H1 (cell line): ENCODE results near the gene SRPX2. TPM values are rescaled to one million over a fixed set of nuclear protein-coding genes. Genes with fewer than 3 reads are reported as not detected.

ENCODE experiments used
- CTCF ChIA-PET: fragments of 300-600 bp; sonication (Branson Sonifier 250); formaldehyde crosslinking; loops from one replicate; lab custom pipeline; 2021; ENCODE audit not compliant: partially characterized antibody; lab: Charles Lee
- POLR2A ChIA-PET: fragments of 300-600 bp; sonication (Branson Sonifier 250); formaldehyde crosslinking; loops from one replicate; lab custom pipeline; 2021; ENCODE audit warnings: inconsistent platforms; ENCODE audit not compliant: partially characterized antibody; lab: Charles Lee
- DNase-seq, 2 experiments: peaks; one replicate each; pipeline versions ENCODE4 v3.0.0 to v3.0.0-alpha.2; 2010 to 2022; ENCODE audit warnings: low spot score in 2 of 2, low read depth in 1 of 2, mixed read lengths in 1 of 2
- FAIRE-seq: peaks from 2 replicates; lab custom pipeline; 2011; peaks lifted over from hg19 to GRCh38; lab: Jason Lieb, UNC
- H2AFZ ChIP-seq: 2 replicates; pipeline ENCODE4 v1.8.1; 2012; ENCODE audit warnings: low read length, inconsistent platforms
- H2AK5ac ChIP-seq: 2 replicates; pipeline ENCODE4 v1.6.1; 2013; ENCODE audit warnings: low read depth, low read length
- H2BK120ac ChIP-seq: replicated peaks from 2 replicates; pipeline ENCODE3; 2013; ENCODE audit warnings: low read depth, low read length, inconsistent platforms
- H2BK12ac ChIP-seq: 2 replicates; pipeline ENCODE4 v1.6.1; 2013; ENCODE audit warnings: low read depth, low read length
- H2BK15ac ChIP-seq: 2 replicates; pipeline ENCODE4 v1.6.1; 2013; ENCODE audit warnings: low read length
- H2BK20ac ChIP-seq: 2 replicates; pipeline ENCODE4 v1.6.1; 2013; ENCODE audit warnings: low read length
- H2BK5ac ChIP-seq: 2 replicates; pipeline ENCODE4 v1.6.1; 2013; ENCODE audit warnings: low read depth, low read length
- H3K14ac ChIP-seq: 2 replicates; pipeline ENCODE4 v1.6.1; 2013; ENCODE audit warnings: inconsistent platforms; ENCODE audit not compliant: insufficient read length
- H3K18ac ChIP-seq: 2 replicates; pipeline ENCODE4 v1.6.1; 2013; ENCODE audit warnings: low read length; ENCODE audit errors: extremely low read depth
- H3K23ac ChIP-seq: 2 replicates; pipeline ENCODE4 v1.6.1; 2013; ENCODE audit warnings: inconsistent platforms; ENCODE audit not compliant: insufficient read length
- H3K23me2 ChIP-seq: 2 replicates; pipeline ENCODE4 v1.6.1; 2013; ENCODE audit warnings: low read depth, low read length
- H3K27ac ChIP-seq: 2 replicates; pipeline ENCODE4 v1.6.1; 2011; ENCODE audit warnings: low read depth, low read length, inconsistent platforms
- H3K27me3 ChIP-seq, 4 experiments: replicated peaks in 1 of 4; 1 replicate in 1 of 4; 2 replicates in 3 of 4; pipeline versions ENCODE4 v1.6.1 to v1.8.1; 2011 to 2013; ENCODE audit warnings: low read length in 3 of 4, mild to moderate bottlenecking in 3 of 4, inconsistent platforms in 2 of 4, mixed read lengths in 2 of 4, moderate library complexity in 1 of 4; ENCODE audit not compliant: control insufficient read depth in 3 of 4, insufficient read depth in 3 of 4; ENCODE audit errors: extremely low read depth in 1 of 4
- H3K36me3 ChIP-seq, 4 experiments: 2 replicates each; pipeline versions ENCODE4 v1.6.1 to v1.8.1; 2011 to 2013; ENCODE audit warnings: mild to moderate bottlenecking in 4 of 4, low read length in 3 of 4, moderate library complexity in 2 of 4, control low read depth in 1 of 4, inconsistent platforms in 1 of 4; ENCODE audit not compliant: insufficient read depth in 4 of 4, control insufficient read depth in 2 of 4
- H3K4ac ChIP-seq: replicated peaks from 2 replicates; pipeline ENCODE3; 2013; ENCODE audit warnings: low read length, low read depth, mixed read lengths, inconsistent platforms; ENCODE audit not compliant: insufficient read length
- H3K4me1 ChIP-seq, 4 experiments: replicated peaks in 1 of 4; 1 replicate in 1 of 4; 2 replicates in 3 of 4; pipeline versions ENCODE4 v1.6.1 to v1.8.1; 2011 to 2013; ENCODE audit warnings: low read length in 3 of 4, inconsistent platforms in 2 of 4, mixed read lengths in 1 of 4; ENCODE audit not compliant: insufficient read depth in 4 of 4, control insufficient read depth in 3 of 4
- H3K4me2 ChIP-seq, 2 experiments: 2 replicates each; pipeline versions ENCODE4 v1.6.1 to v1.8.1; 2011 to 2013; ENCODE audit warnings: low read depth in 2 of 2, low read length in 2 of 2, control low read depth in 1 of 2, inconsistent platforms in 1 of 2, mild to moderate bottlenecking in 1 of 2; ENCODE audit not compliant: insufficient read depth in 1 of 2
- H3K4me3 ChIP-seq, 4 experiments: fragments of 200-600, 300-600 bp in 1 of 4; sonication (generic), shearing (Covaris generic), sonication (Bioruptor Twin) in 1 of 4; 2 replicates each; pipeline versions ENCODE4 v1.5.1 to v1.8.1; 2011 to 2016; ENCODE audit warnings: low read length in 4 of 4, low read depth in 3 of 4, control low read depth in 2 of 4, inconsistent platforms in 2 of 4, mild to moderate bottlenecking in 2 of 4, mixed read lengths in 1 of 4, moderate library complexity in 1 of 4; ENCODE audit not compliant: insufficient read depth in 2 of 4; ENCODE audit errors: extremely low read depth in 1 of 4
- H3K56ac ChIP-seq: replicated peaks from 2 replicates; pipeline ENCODE3; 2013; ENCODE audit warnings: low read depth, mild to moderate bottlenecking, mixed read lengths, low read length, inconsistent platforms; ENCODE audit not compliant: insufficient read length
- H3K79me1 ChIP-seq: 2 replicates; pipeline ENCODE4 v1.6.1; 2013; ENCODE audit warnings: low read depth, low read length, control low read depth
- H3K79me2 ChIP-seq, 2 experiments: 2 replicates each; pipeline versions ENCODE4 v1.6.1 to v1.8.1; 2012 to 2013; ENCODE audit warnings: low read length in 2 of 2, mild to moderate bottlenecking in 2 of 2, inconsistent platforms in 1 of 2; ENCODE audit not compliant: insufficient read depth in 2 of 2, control insufficient read depth in 1 of 2
- H3K9ac ChIP-seq, 4 experiments: replicated peaks in 1 of 4; 1 replicate in 1 of 4; 2 replicates in 3 of 4; pipeline versions ENCODE4 v1.6.1 to v1.8.1; 2011 to 2013; ENCODE audit warnings: low read depth in 3 of 4, low read length in 3 of 4, control low read depth in 2 of 4, mild to moderate bottlenecking in 2 of 4, moderate library complexity in 2 of 4, inconsistent platforms in 1 of 4; ENCODE audit errors: extremely low read depth in 1 of 4
- H3K9me3 ChIP-seq, 2 experiments: 2 replicates each; pipeline versions ENCODE4 v1.6.1 to v1.8.1; 2012 to 2013; ENCODE audit warnings: mild to moderate bottlenecking in 2 of 2, moderate library complexity in 2 of 2, control low read depth in 1 of 2, inconsistent platforms in 1 of 2, low read depth in 1 of 2, low read length in 1 of 2, mixed read lengths in 1 of 2; ENCODE audit not compliant: insufficient read depth in 2 of 2
- H4K20me1 ChIP-seq, 2 experiments: replicated peaks in 1 of 2; 2 replicates each; pipeline versions ENCODE3 to v1.8.1; 2011 to 2013; ENCODE audit warnings: inconsistent platforms in 2 of 2, low read length in 2 of 2, mild to moderate bottlenecking in 1 of 2; ENCODE audit not compliant: insufficient read depth in 2 of 2, control insufficient read depth in 1 of 2
- H4K5ac ChIP-seq: 2 replicates; pipeline ENCODE4 v1.6.1; 2013; ENCODE audit warnings: low read length, low read depth, mixed read lengths, inconsistent platforms; ENCODE audit not compliant: insufficient read length
- H4K8ac ChIP-seq: 2 replicates; pipeline ENCODE4 v1.8.0; 2013; ENCODE audit warnings: mild to moderate bottlenecking, moderate library complexity, low read length, inconsistent platforms; ENCODE audit not compliant: insufficient read depth; ENCODE audit errors: extremely low read depth
- H4K91ac ChIP-seq: replicated peaks from 2 replicates; pipeline ENCODE3; 2013; ENCODE audit warnings: low read length, mixed read lengths, inconsistent platforms; ENCODE audit not compliant: insufficient read length
- BCL11A ChIP-seq, 2 experiments: IDR thresholded peaks; one replicate each; pipeline ENCODE4 v1.6.1; 2011; ENCODE audit warnings: low read depth in 2 of 2, low read length in 2 of 2, mild to moderate bottlenecking in 2 of 2
- CBX5 ChIP-seq: fragments of 300-800, 300-1000 bp; sonication (generic); IDR thresholded peaks from 2 replicates; pipeline ENCODE4 v1.7.1; 2016; ENCODE audit warnings: antibody characterized with exemption, low read length, low read depth
- CEBPB ChIP-seq: IDR thresholded peaks from 2 replicates; pipeline ENCODE4 v1.6.1; 2012; ENCODE audit warnings: low read depth, low read length
- E2F6 ChIP-seq: IDR thresholded peaks from 2 replicates; pipeline ENCODE4 v1.6.1; 2012; ENCODE audit warnings: inconsistent platforms
- EP300 ChIP-seq, 2 experiments: IDR thresholded peaks; 1 replicate in 1 of 2; 2 replicates in 1 of 2; pipeline ENCODE4 v1.6.1; 2011 to 2012; ENCODE audit warnings: low read depth in 2 of 2, low read length in 2 of 2, mild to moderate bottlenecking in 2 of 2, borderline replicate concordance in 1 of 2, inconsistent platforms in 1 of 2, moderate library complexity in 1 of 2
- EZH2 ChIP-seq: fragments of 200-600 bp; sonication (generic); IDR thresholded peaks from 2 replicates; pipeline ENCODE4 v1.7.1; 2012; ENCODE audit warnings: low read depth, mild to moderate bottlenecking, moderate library complexity, low read length, inconsistent platforms; ENCODE audit not compliant: severe bottlenecking
- HDAC6 ChIP-seq: IDR thresholded peaks from one replicate; pipeline ENCODE4 v1.7.1; 2012; ENCODE audit warnings: low read depth, mild to moderate bottlenecking, inconsistent platforms, low read length, moderate library complexity
- JUND ChIP-seq: IDR thresholded peaks from 2 replicates; pipeline ENCODE4 v1.6.1; 2011; ENCODE audit warnings: mild to moderate bottlenecking, improper control_type of control experiment, low read length
- KDM1A ChIP-seq: fragments of 200-600, 300-600 bp; sonication (generic); IDR thresholded peaks from 2 replicates; pipeline ENCODE4 v1.7.1; 2016; ENCODE audit warnings: mild to moderate bottlenecking, low read length, borderline replicate concordance
- RNF2 ChIP-seq: fragments of 200-900, 300-1000 bp; sonication (generic); IDR thresholded peaks from 2 replicates; pipeline ENCODE4 v1.7.1; 2016; ENCODE audit warnings: borderline replicate concordance, low read depth, mild to moderate bottlenecking, antibody characterized with exemption, low read length; ENCODE audit not compliant: poor library complexity, severe bottlenecking; ENCODE audit errors: missing control alignments
- SIRT6 ChIP-seq: IDR thresholded peaks from one replicate; pipeline ENCODE4 v1.7.1; 2012; ENCODE audit warnings: low read length, inconsistent platforms
- SIX5 ChIP-seq: IDR thresholded peaks from 2 replicates; pipeline ENCODE4 v1.6.1; 2011; ENCODE audit warnings: mild to moderate bottlenecking, low read depth, low read length
- SP4 ChIP-seq: IDR thresholded peaks from 2 replicates; pipeline ENCODE4 v1.6.1; 2012; ENCODE audit warnings: low read length, inconsistent platforms
- TAF1 ChIP-seq: IDR thresholded peaks from 2 replicates; pipeline ENCODE4 v1.6.1; 2011; ENCODE audit warnings: mild to moderate bottlenecking, low read depth, low read length
- WGBS, 2 experiments: shearing (Covaris generic) in 1 of 2; methylation state at CpG; one replicate each; pipeline versions ENCODE4 v1.1.6 to v1.1.7; 2013 to 2015; ENCODE audit warnings: low lambda C conversion rate in 2 of 2, mixed read lengths in 2 of 2, inconsistent platforms in 1 of 2, low coverage in 1 of 2, missing lambda C conversion rate in 1 of 2; ENCODE audit not compliant: insufficient replicate concordance in 2 of 2, insufficient coverage in 1 of 2, insufficient read length in 1 of 2; ENCODE audit errors: extremely low coverage in 1 of 2, missing lambda C conversion rate in 1 of 2; 5-methylcytosine and 5-hydroxymethylcytosine counted together
- polyA plus RNA-seq, 7 experiments: library from polyadenylated mRNA; depleted of rRNA in 3 of 7; stranded (reverse) in 5 of 7; unstranded in 2 of 7; fragments of >200 nt in 5 of 7; fragments of 200-250 nt in 2 of 7; gene quantifications; 1 replicate in 5 of 7; 2 replicates in 1 of 7; 4 replicates in 1 of 7; pipeline versions ENCODE4 v1.2.1 to v1.2.3, GENCODE V29; 2011 to 2013; ENCODE audit warnings: missing spikeins in 2 of 7, mixed read lengths in 2 of 7
- total RNA-seq: library from RNA; stranded (reverse); fragmentation: NEBNext Ultra II Directional; extraction: Animal tissue kit (Norgen Biotek cat#: 25700); gene quantifications from 2 replicates; pipeline ENCODE4 v1.2.1, GENCODE V29; 2021

Gene SRPX2
- total and polyA plus RNA-seq, 2 of the 8 experiments (the other 6 are each of a cell fraction or from before 2014, with no cell fraction given), result not detected

- Histone ChIP-seq H4K91ac (no peak overlapping the region), H3K4me2 (no peak overlapping the region), H3K4me1 (no peaks in the 10 kb centered on the region), H2BK15ac (no peak overlapping the region), H2BK12ac (no peak overlapping the region), H2AK5ac (no peak overlapping the region), H3K23me2 (no peaks in the 10 kb centered on the region), H2AFZ (no peak overlapping the region), H3K18ac (no peak overlapping the region), H3K9me3 (no peaks in the 10 kb centered on the region), H3K79me2 (no peaks in the 10 kb centered on the region), H4K8ac (no peak overlapping the region), H2BK120ac (no peak overlapping the region), H3K79me1 (no peaks in the 10 kb centered on the region), H3K14ac (no peak overlapping the region), H3K9ac (no peak overlapping the region), H3K36me3 (no peaks in the 10 kb centered on the region), H3K23ac (no peak overlapping the region), H3K27ac (no peak overlapping the region), H3K27me3 (no peaks in the 10 kb centered on the region), H3K4me3 (no peak overlapping the region), H2BK5ac (no peak overlapping the region), H3K4ac (no peak overlapping the region), H3K56ac (no peak overlapping the region), H4K5ac (no peak overlapping the region), H4K20me1 (no peaks in the 10 kb centered on the region), H2BK20ac (no peak overlapping the region)
- FAIRE-seq, result no peak
- no peak for DNase-seq
- 90% methylated on average over 5 of the region's 5 CpGs; no CpG with 5 or more reads in 1 of the 2 experiments for WGBS, 2 experiments
- ChIA-PET CTCF (interaction anchor here (0.9 to 2.1 kb wide), 2 partner anchors 91 to 216 kb away, joined by 3 to 11 read pairs; no protein-coding TSS in a partner anchor), POLR2A (no interaction called here)
- TF ChIP-seq EZH2 (no peak), HDAC6 (no peak), SIRT6 (no peak), CEBPB (no peak), SIX5 (no peak), JUND (no peak), SP4 (no peak), RNF2 (no peak), EP300 (IDR thresholded peaks at IDR 0.05; ENCODE audit: borderline replicate concordance in 1 of 2, low read depth in 2 of 2, low read length in 2 of 2) (no peak), CBX5 (no peak), KDM1A (no peak), TAF1 (no peak), E2F6 (no peak), BCL11A (IDR thresholded peaks at IDR 0.05; ENCODE audit: low read depth in 2 of 2, low read length in 2 of 2) (no peak)
These were observed 33.7 kb downstream of the SRPX2 start for GRCh38 chrX:100677611-100678181.
